Ramos (cell line): Measurements from ENCODE around the gene CMTR2.

ENCODE experiments used
- in situ Hi-C: fragments of 300-500 bp; cut with MboI; formaldehyde crosslinking; loops from one replicate; pipeline ENCODE4 v1.14.3; 2022; ENCODE audit warnings: low sequenced_read_pairs; ENCODE audit not compliant: unreplicated experiment

Gene CMTR2

DNA sequence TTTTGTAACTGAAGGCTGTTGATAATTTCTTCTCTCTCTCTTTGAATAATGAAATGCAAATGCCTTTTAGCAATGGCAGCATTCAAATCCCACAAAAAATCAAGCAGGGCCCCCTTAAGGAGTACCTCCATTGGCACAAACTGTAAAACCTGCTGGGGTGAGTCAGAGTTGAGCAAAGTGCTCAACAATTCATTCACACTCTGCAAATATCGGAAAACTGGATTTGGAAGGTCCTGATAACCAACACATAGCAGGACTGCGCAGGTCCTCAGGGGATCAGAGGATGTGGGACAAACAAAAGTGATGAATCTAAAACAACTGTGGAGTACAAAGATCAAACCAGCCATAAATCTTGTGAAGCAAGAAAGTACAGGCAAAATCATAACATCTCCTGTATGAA lies 5.6 kb downstream of the CMTR2 start:
- in situ Hi-C loops: no loop called here

DNA sequence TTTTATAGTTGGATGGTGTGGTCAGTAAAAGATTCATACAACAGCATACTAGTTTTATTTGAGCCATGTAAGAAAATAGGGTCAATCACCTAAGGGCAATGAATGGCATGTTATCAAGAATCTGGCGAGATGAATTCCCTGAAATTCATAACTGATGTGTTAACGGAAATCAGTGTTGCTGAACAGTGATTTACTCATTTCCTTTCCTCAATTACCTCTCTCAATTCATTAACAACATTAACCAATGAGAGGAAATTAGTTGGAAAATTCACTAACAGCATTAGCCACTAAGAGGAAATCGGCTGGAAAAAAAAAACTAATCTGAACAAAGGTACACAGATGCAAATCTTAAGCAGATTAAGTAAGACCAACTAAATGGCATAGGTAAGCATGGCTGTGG lies 6.3 kb downstream of the CMTR2 start:
- in situ Hi-C loops: no loop called here

- in situ Hi-C loops: no loop called here
These were observed 12.4 kb downstream of the CMTR2 start for GRCh38 chr16:71276589-71277334.

DNA sequence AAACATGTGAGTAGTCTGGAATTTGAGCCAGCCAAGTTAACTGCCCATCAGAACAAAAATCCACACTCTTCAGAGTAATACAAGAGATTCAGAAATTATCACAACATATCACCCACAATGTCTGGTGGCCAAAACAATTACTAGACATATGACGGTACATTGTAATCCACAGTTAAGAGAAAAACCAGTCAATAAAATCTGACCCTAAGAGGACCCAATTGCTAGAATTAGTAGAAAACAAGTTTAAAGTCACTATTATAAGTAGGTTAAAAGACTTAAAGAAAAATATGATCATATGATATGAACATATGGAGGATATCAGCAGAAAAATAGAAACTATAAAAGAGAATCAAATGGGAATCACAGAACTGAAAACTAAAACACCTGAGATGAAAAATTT lies 15.8 kb downstream of the CMTR2 start:
- in situ Hi-C loops: no loop called here

GRCh38 chr16:71264299-71264698 lies 24.9 kb downstream of the CMTR2 start:
- in situ Hi-C loops: no loop called here

DNA sequence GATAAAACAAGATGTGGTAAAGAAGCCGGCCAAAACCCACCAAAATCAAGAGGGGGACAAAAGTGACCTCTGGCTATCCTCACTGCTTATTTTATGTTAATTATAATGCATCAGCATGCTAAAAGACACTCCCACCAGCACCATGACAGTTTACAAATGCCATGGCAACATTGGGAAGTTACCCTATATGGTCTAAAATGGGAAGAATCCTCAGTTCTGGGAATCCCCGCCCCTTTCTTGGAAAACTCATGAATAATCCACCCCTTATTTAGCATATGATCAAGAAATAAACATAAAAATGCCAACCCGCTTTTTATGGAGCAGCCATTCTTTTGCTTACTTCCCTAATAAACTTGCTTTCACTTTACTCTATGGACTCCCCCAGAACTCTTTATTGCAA lies 25.6 kb downstream of the CMTR2 start:
- in situ Hi-C loops: no loop called here

DNA sequence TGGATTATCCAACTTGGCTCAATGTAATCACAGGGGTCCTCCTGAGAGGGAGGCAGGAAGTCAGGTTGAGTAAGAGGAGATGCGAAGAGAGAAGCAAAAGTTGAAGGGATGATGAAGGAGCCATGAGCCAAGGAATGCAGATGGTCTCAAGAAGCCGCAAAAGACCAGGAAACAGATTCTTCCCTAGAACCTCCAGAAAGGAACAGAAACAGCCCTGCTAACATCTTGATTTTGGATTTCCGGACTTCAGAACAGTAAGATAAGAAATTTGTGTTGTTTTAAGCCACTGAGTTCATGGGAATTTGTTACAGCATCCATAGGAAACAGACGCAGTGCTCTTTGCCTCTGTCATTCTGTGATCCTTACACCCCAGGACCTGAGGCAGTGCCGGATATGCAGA lies 26.8 kb downstream of the CMTR2 start:
- in situ Hi-C loops: no loop called here

GRCh38 chr16:71260995-71261394 lies 28.2 kb downstream of the CMTR2 start:
- in situ Hi-C loops: no loop called here

GRCh38 chr16:71259086-71259485 lies 30.1 kb downstream of the CMTR2 start:
- in situ Hi-C loops: no loop called here

GRCh38 chr16:71258372-71258771 lies 30.8 kb downstream of the CMTR2 start:
- in situ Hi-C loops: no loop called here

DNA sequence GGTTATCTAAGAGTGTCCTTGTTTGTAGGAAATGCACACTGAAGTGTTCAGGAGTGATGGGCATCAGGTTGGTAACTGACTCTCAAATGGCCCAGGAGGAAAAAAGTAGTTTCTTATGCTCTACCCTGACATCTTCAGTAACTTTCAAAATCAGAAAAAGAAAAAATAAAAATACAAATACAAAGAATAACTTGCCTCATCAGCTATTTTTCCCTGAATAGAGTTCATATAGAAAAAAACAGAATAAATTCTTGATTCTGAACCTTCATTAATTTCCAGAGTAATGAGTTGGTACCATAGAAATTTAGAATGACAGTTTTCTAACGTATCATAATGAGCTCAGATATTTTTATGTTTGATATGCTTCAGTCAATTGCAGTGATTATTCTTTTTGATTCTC lies 31.4 kb downstream of the CMTR2 start:
- in situ Hi-C loops: no loop called here

- in situ Hi-C loops: no loop called here
These were observed 33.5 kb downstream of the CMTR2 start for GRCh38 chr16:71255721-71256120.

DNA sequence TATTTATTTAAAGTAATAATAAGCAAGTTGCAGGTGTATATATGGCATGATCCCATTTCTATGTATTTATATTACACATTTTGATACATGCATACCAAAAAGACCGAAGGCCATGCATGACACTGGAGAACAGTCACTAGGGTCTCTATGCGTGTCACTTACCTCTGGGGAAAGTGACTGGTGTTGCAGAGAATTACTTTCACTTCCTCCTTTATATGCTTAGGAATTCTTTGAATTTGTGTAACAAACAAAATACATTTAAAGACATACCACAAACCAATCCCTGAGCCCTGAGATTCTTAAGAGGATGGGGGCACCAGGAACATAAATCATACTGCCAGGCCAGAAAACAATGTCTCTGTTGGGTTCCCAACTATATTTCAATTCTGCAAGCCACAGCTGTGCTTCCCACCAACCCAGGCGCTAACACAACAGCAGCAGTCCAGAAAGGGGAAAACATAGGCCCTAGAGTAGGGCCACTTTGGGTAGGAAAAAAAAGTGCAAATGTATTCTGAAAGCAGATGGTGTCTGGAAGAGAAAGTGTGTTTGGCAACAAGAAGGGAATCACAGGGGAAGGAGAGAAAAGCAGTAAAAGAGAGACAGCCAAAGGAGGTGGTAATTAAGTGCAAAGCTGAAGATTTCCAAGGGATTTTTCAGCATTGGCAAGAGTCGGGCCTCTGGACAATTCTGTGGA lies 34.2 kb downstream of the CMTR2 start:
- in situ Hi-C loops: no loop called here

- in situ Hi-C loops: no loop called here
These were observed 38.6 kb downstream of the CMTR2 start for GRCh38 chr16:71250461-71251235.

GRCh38 chr16:71249399-71249798 lies 39.8 kb downstream of the CMTR2 start:
- in situ Hi-C loops: no loop called here

- in situ Hi-C loops: no loop called here
These were observed 41.7 kb downstream of the CMTR2 start for GRCh38 chr16:71247478-71247877.

- in situ Hi-C loops: no loop called here
These were observed 42.9 kb downstream of the CMTR2 start for GRCh38 chr16:71246309-71246708.

DNA sequence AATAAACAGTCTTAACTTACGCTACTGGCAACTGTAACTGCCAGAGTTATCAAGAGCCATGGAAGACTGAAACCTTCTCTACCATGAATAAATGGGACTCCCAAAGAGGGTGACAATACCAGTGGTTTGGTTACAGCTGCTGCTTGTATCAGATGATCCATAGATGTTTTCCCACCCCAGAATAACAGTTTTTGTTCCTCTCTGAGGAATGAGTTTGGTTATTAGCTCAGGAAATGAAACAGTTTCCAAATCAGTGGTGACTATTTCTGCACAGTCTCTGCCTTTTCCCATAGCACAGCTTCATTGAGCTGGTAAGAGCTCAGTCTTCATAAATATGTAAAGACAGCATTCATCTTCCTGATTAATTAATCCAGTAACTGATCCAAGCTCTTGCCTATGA lies 44.7 kb downstream of the CMTR2 start:
- in situ Hi-C loops: no loop called here

- in situ Hi-C loops: no loop called here
These were observed 46.6 kb downstream of the CMTR2 start for GRCh38 chr16:71242601-71243000.

DNA sequence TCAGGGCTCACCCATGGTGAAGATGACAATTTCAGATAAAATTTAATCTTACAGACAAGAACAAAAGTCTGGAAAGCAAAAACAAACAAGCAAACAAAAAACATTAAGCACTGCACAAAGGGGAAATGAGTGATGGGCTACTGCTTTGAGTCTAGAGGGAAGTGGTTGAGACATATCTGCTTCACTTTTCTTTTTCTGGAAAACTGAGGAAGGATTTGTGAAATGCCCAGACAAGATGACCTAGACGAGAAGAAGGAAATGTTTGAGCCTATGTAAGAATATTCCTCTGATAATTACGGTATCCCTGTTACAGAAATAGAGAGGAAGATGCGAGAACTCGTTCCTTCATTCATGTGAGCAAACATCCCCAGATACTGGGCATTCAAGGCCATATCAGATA lies 47.2 kb downstream of the CMTR2 start:
- in situ Hi-C loops: no loop called here
